Measurements from ENCODE around the gene CRISPLD2. TPM values are rescaled to one million over a fixed set of nuclear protein-coding genes. Genes with fewer than 3 reads are reported as not detected.

Gene CRISPLD2
- total RNA-seq, 2 donors from 2014 or later: 58.4 to 76.4 TPM

DNA sequence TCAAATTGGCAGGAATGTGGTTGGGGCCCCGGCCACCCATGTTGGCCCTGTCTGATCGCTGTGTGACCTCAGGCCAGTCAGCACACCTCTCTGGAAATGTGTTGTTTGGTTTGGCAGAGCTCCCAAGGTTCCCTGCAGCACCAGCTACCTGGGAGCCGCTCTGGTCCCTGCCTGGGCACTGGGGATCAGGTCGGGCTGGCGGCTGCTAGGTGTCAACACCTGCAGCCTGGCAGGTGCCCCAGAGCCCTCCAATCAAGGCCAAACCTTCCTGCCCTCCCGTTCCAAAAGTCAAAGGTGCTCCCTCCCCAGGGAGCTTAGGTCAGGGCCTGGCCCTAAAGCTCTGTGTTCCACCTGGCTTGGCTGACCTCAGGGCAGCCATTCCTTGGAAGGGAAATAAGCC lies 135.6 kb downstream of the CRISPLD2 start:
- Histone ChIP-seq H3K36me3 (no peaks in the 10 kb centered on the region), H3K27ac (no peak overlapping the region), H3K4me1 (peaks cover 0 to 21% of the 10 kb centered on the region in 2 donors), H3K27me3 (no peaks in the 10 kb centered on the region), H3K9me3 (no peaks in the 10 kb centered on the region), H3K4me3 (no peak overlapping the region)
- TF ChIP-seq, protein P1, sequence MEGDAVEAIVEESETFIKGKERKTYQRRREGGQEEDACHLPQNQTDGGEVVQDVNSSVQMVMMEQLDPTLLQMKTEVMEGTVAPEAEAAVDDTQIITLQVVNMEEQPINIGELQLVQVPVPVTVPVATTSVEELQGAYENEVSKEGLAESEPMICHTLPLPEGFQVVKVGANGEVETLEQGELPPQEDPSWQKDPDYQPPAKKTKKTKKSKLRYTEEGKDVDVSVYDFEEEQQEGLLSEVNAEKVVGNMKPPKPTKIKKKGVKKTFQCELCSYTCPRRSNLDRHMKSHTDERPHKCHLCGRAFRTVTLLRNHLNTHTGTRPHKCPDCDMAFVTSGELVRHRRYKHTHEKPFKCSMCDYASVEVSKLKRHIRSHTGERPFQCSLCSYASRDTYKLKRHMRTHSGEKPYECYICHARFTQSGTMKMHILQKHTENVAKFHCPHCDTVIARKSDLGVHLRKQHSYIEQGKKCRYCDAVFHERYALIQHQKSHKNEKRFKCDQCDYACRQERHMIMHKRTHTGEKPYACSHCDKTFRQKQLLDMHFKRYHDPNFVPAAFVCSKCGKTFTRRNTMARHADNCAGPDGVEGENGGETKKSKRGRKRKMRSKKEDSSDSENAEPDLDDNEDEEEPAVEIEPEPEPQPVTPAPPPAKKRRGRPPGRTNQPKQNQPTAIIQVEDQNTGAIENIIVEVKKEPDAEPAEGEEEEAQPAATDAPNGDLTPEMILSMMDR (IDR thresholded peaks at IDR 0.05): no peak
- DNase-seq (ENCODE audit: low spot score): no peak

DNA sequence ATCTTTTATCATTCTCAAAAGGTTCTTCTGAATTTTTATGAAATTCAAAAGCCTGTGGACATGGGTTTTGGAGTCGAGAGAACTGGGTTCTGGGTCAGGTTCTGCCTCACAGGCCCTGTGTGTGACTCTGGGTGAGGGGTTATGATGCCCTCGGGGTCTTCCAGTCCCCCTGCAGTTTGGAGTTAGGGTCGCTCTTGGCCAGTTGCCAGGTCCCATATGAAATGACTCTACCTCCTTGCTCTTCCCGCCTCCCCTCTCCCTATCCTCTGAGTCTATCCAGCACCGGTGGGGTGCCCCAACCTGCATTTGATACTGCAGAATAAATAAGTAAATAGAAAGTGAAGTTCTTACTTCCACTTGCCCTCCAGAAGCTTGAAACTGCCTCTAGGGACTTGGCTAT lies 137.4 kb downstream of the CRISPLD2 start:
- H3K27me3 ChIP-seq: no peaks in the 10 kb centered on the region
- H3K27ac ChIP-seq: no peak overlapping the region
- no peaks in the 10 kb centered on the region for H3K36me3 ChIP-seq
- H3K4me1 ChIP-seq: peaks cover 0 to 16% of the 10 kb centered on the region in 2 donors
- H3K4me3 ChIP-seq: no peak overlapping the region
- TF ChIP-seq, protein P1 (IDR thresholded peaks at IDR 0.05): no peak
- H3K9me3 ChIP-seq: no peaks in the 10 kb centered on the region
- DNase-seq (ENCODE audit: low spot score): no peak

DNA sequence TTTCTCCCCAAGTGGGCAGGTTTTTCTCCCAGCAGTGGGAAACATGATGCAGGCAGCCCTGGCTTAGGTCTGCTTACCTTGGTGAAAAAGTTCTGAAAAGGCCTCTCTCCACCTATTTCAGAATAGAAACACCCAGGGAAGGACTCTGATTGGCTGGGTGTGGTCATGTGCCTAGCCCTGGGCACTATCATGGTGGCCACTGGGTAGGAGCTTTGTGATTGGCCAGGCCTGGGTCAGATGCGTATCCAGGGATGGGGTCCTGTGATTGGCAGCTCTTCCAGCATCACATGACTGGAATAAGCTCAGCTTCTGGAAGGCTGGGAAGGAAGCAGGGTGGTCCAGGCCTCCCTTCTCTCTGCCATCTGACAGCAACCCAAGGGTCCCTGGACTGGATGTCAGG lies 138.0 kb downstream of the CRISPLD2 start:
- no peak overlapping the region for H3K27ac ChIP-seq
- H3K27me3 ChIP-seq: no peaks in the 10 kb centered on the region
- H3K9me3 ChIP-seq: no peaks in the 10 kb centered on the region
- TF ChIP-seq, protein P1 (IDR thresholded peaks at IDR 0.05): no peak
- peaks cover 0 to 10% of the 10 kb centered on the region in 2 donors for H3K4me1 ChIP-seq
- no peak overlapping the region for H3K4me3 ChIP-seq
- DNase-seq (ENCODE audit: low spot score): no peak
- no peaks in the 10 kb centered on the region for H3K36me3 ChIP-seq

Other genes starting within 250 kb of the CRISPLD2 start
- gene COTL1, start 201.9 kb upstream of the CRISPLD2 start, total RNA-seq: 10 to 100 TPM in 1 of 2 donors, 1 to 10 TPM in 1; 8.0 to 27.1 TPM
- 10 to 100 TPM; 36.2 to 44.1 TPM for gene KLHL36, start 171.5 kb upstream of the CRISPLD2 start, total RNA-seq
- 10 to 100 TPM; 44.9 to 52.3 TPM for gene USP10, start 120.0 kb upstream of the CRISPLD2 start, total RNA-seq
- gene ZDHHC7, start 191.6 kb downstream of the CRISPLD2 start, total RNA-seq: 10 to 100 TPM; 36.0 to 48.7 TPM
- 10 to 100 TPM; 12.6 to 14.1 TPM for gene KIAA0513, start 207.8 kb downstream of the CRISPLD2 start, total RNA-seq